ENCODE results near the gene CIB4.

DNA sequence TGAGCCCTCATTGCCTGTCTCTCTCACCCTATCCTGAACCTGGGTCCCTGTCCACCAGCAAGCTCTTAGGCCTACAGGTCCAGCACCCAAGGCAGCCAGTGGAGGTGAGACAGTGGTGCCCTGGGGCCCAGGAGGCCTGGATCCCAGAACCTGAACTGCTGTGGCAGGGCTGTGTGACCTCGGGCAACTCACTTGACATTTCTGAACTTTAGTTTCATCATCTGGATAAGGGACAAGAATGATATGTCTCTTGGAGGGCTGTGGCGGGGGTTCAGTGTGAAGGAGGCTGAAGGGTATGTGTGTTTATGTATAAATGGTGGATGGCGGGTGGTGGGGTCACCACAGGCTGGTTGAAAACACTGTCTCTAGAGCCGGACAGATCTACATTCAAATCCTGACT is 10.9 kb downstream of the CIB4 start:
- TF ChIP-seq POLR2A (IDR thresholded peaks at IDR 0.05) = no peak
- TF ChIP-seq, protein P1, sequence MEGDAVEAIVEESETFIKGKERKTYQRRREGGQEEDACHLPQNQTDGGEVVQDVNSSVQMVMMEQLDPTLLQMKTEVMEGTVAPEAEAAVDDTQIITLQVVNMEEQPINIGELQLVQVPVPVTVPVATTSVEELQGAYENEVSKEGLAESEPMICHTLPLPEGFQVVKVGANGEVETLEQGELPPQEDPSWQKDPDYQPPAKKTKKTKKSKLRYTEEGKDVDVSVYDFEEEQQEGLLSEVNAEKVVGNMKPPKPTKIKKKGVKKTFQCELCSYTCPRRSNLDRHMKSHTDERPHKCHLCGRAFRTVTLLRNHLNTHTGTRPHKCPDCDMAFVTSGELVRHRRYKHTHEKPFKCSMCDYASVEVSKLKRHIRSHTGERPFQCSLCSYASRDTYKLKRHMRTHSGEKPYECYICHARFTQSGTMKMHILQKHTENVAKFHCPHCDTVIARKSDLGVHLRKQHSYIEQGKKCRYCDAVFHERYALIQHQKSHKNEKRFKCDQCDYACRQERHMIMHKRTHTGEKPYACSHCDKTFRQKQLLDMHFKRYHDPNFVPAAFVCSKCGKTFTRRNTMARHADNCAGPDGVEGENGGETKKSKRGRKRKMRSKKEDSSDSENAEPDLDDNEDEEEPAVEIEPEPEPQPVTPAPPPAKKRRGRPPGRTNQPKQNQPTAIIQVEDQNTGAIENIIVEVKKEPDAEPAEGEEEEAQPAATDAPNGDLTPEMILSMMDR (IDR thresholded peaks at IDR 0.05) = no peak
